H1 (cell line): ENCODE measurements around the gene PCNX4. TPM values are rescaled to one million over a fixed set of nuclear protein-coding genes. Genes with fewer than 3 reads are reported as not detected.

ENCODE experiments used
- FOSL1 ChIP-seq: IDR thresholded peaks from 2 replicates; pipeline ENCODE4 v1.6.1; 2011; ENCODE audit warnings: mild to moderate bottlenecking, low read depth, low read length, moderate library complexity; ENCODE audit not compliant: insufficient read depth
- NRF1 ChIP-seq: IDR thresholded peaks from 2 replicates; pipeline ENCODE4 v1.6.1; 2011; ENCODE audit warnings: mild to moderate bottlenecking, low read depth, low read length, improper control_type of control experiment
- TAF7 ChIP-seq: optimal IDR thresholded peaks from 2 replicates; pipeline ENCODE3; 2011; ENCODE audit warnings: low read depth, mild to moderate bottlenecking, inconsistent platforms, low read length, moderate library complexity, borderline replicate concordance
- TBP ChIP-seq: IDR thresholded peaks from 2 replicates; pipeline ENCODE4 v1.6.1; 2011; ENCODE audit warnings: low read depth, low read length, improper control_type of control experiment
- polyA plus RNA-seq, 7 experiments: library from polyadenylated mRNA; depleted of rRNA in 3 of 7; stranded (reverse) in 5 of 7; unstranded in 2 of 7; fragments of >200 nt in 5 of 7; fragments of 200-250 nt in 2 of 7; gene quantifications; 1 replicate in 5 of 7; 2 replicates in 1 of 7; 4 replicates in 1 of 7; pipeline versions ENCODE4 v1.2.1 to v1.2.3, GENCODE V29; 2011 to 2013; ENCODE audit warnings: missing spikeins in 2 of 7, mixed read lengths in 2 of 7
- total RNA-seq: library from RNA; stranded (reverse); fragmentation: NEBNext Ultra II Directional; extraction: Animal tissue kit (Norgen Biotek cat#: 25700); gene quantifications from 2 replicates; pipeline ENCODE4 v1.2.1, GENCODE V29; 2021

PCNX4 gene
- total and polyA plus RNA-seq, 2 of the 8 experiments (the other 6 are each of a cell fraction or from before 2014, with no cell fraction given), result 28.4 to 35.5 TPM

DNA sequence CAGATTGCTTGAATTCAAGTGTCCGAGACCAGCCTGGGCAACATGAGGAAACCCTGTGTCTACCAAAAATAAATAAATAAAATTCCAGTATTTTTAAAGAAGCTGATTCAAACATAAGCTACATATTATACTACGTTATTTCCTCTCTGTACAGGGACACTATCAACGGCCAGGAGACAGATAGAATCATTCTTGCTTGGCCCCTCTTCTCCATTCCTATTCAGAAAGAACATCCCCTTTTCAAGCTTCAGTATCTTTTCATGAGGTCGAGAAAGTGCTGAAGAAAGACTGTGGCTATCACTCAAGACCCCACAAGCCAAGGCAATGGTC lies 73.8 kb downstream of the PCNX4 start (continued):
- TF ChIP-seq FOSL1 (no peak), NRF1 (no peak), TBP (no peak), TAF7 (no peak)
